Osteoblast (primary cell): ENCODE measurements around the gene APRT. TPM values are rescaled to one million over a fixed set of nuclear protein-coding genes. Genes with fewer than 3 reads are reported as not detected.

Source experiments
- DNase-seq: peaks from one replicate; pipeline ENCODE4 v3.0.0; 2011; ENCODE audit warnings: low spot score, mixed read lengths; ENCODE audit not compliant: insufficient read length; ENCODE audit errors: missing footprints
- H2AFZ ChIP-seq: 2 replicates; pipeline ENCODE4 v1.6.0; 2011; ENCODE audit warnings: mild to moderate bottlenecking, low read length
- H3K27ac ChIP-seq: 2 replicates; pipeline ENCODE4 v1.5.1; 2011; ENCODE audit warnings: mild to moderate bottlenecking, low read depth, low read length, moderate library complexity
- H3K27me3 ChIP-seq: 2 replicates; pipeline ENCODE4 v1.6.0; 2012; ENCODE audit warnings: mild to moderate bottlenecking, control low read depth, inconsistent platforms, low read length, moderate library complexity; ENCODE audit not compliant: insufficient read depth
- H3K36me3 ChIP-seq: 2 replicates; pipeline ENCODE4 v1.5.1; 2011; ENCODE audit warnings: mild to moderate bottlenecking, low read length, control low read depth, moderate library complexity; ENCODE audit not compliant: insufficient read depth
- H3K4me1 ChIP-seq: 2 replicates; pipeline ENCODE4 v1.5.1; 2011; ENCODE audit warnings: mild to moderate bottlenecking, low read length, control low read depth, moderate library complexity; ENCODE audit not compliant: insufficient read depth
- H3K4me2 ChIP-seq: 2 replicates; pipeline ENCODE4 v1.6.0; 2011; ENCODE audit warnings: mild to moderate bottlenecking, low read length; ENCODE audit not compliant: insufficient read depth
- H3K4me3 ChIP-seq: fragments of 200-600 bp; sonication (generic); 3 replicates; pipeline ENCODE4 v1.5.1; 2012; ENCODE audit warnings: mild to moderate bottlenecking, low read length, inconsistent platforms; ENCODE audit not compliant: insufficient read depth
- H3K79me2 ChIP-seq: 2 replicates; pipeline ENCODE4 v1.6.0; 2012; ENCODE audit warnings: mild to moderate bottlenecking, low read length, control low read depth, inconsistent platforms; ENCODE audit not compliant: insufficient read depth
- H3K9me3 ChIP-seq: 2 replicates; pipeline ENCODE4 v1.5.1; 2011; ENCODE audit warnings: low read depth, low read length, control low read depth
- H4K20me1 ChIP-seq: 2 replicates; pipeline ENCODE4 v1.6.0; 2012; ENCODE audit warnings: mild to moderate bottlenecking, low read length, control low read depth; ENCODE audit not compliant: insufficient read depth
- CTCF ChIP-seq: IDR thresholded peaks from 2 replicates; pipeline ENCODE4 v1.5.1; 2011; ENCODE audit warnings: mild to moderate bottlenecking, low read depth, low read length, moderate library complexity; ENCODE audit errors: extremely low read depth
- total RNA-seq: library from RNA; depleted of rRNA; stranded (reverse); fragments of >200 nt; gene quantifications from 2 replicates; pipeline ENCODE4 v1.2.3, GENCODE V29; 2012

Gene APRT
- total RNA-seq, 1 donor, result 53.6 TPM

- no peak overlapping the region for H3K27ac ChIP-seq
- H2AFZ ChIP-seq, result no peak overlapping the region
- H3K9me3 ChIP-seq, result no peaks in the 10 kb centered on the region
- H3K4me2 ChIP-seq, result no peak overlapping the region
- peaks cover 7% of the 10 kb centered on the region for H3K4me1 ChIP-seq
- peaks cover 3% of the 10 kb centered on the region for H3K36me3 ChIP-seq
- TF ChIP-seq CTCF, result no peak
- H3K79me2 ChIP-seq, result peaks cover 8% of the 10 kb centered on the region
- no peak for DNase-seq
- H3K4me3 ChIP-seq, result no peak overlapping the region
- H3K27me3 ChIP-seq, result no peaks in the 10 kb centered on the region
- H4K20me1 ChIP-seq, result peaks cover 16% of the 10 kb centered on the region
Observed at GRCh38 chr16:88851616-88852015, 39.9 kb upstream of the APRT start.

GRCh38 chr16:88850531-88851199 is 38.9 kb upstream of the APRT start:
- DNase-seq, result no peak
- Histone ChIP-seq H3K36me3 (peaks cover 3% of the 10 kb centered on the region), H4K20me1 (peaks cover 16% of the 10 kb centered on the region), H3K4me1 (peaks cover 7% of the 10 kb centered on the region), H3K9me3 (no peaks in the 10 kb centered on the region), H3K4me3 (no peak overlapping the region), H2AFZ (no peak overlapping the region), H3K27ac (no peak overlapping the region), H3K27me3 (no peaks in the 10 kb centered on the region), H3K79me2 (peaks cover 1% of the 10 kb centered on the region), H3K4me2 (no peak overlapping the region)
- no peak for TF ChIP-seq CTCF

GRCh38 chr16:88848557-88848956 is 36.8 kb upstream of the APRT start:
- no peak for DNase-seq
- no peaks in the 10 kb centered on the region for H3K79me2 ChIP-seq
- H3K36me3 ChIP-seq, result no peaks in the 10 kb centered on the region
- no peak overlapping the region for H3K27ac ChIP-seq
- H4K20me1 ChIP-seq, result peaks cover 15% of the 10 kb centered on the region
- no peak overlapping the region for H3K4me3 ChIP-seq
- peaks cover 6% of the 10 kb centered on the region for H3K4me1 ChIP-seq
- no peaks in the 10 kb centered on the region for H3K27me3 ChIP-seq
- H2AFZ ChIP-seq, result no peak overlapping the region
- no peaks in the 10 kb centered on the region for H3K9me3 ChIP-seq
- no peak overlapping the region for H3K4me2 ChIP-seq
- TF ChIP-seq CTCF, result no peak

GRCh38 chr16:88847654-88848053 is 35.9 kb upstream of the APRT start:
- no peak for TF ChIP-seq CTCF
- H4K20me1 ChIP-seq, result peaks cover 15% of the 10 kb centered on the region
- no peak overlapping the region for H3K27ac ChIP-seq
- no peaks in the 10 kb centered on the region for H3K79me2 ChIP-seq
- H3K4me1 ChIP-seq, result peaks cover 6% of the 10 kb centered on the region
- H3K27me3 ChIP-seq, result no peaks in the 10 kb centered on the region
- H2AFZ ChIP-seq, result no peak overlapping the region
- H3K36me3 ChIP-seq, result no peaks in the 10 kb centered on the region
- no peak overlapping the region for H3K4me3 ChIP-seq
- no peaks in the 10 kb centered on the region for H3K9me3 ChIP-seq
- no peak for DNase-seq
- H3K4me2 ChIP-seq, result no peak overlapping the region
